Measurements from ENCODE around the gene RFX5.
A peak's percentile ranks its signal among the peaks of the same experiment; 100 is the strongest.

RFX5 gene

GRCh38 chr1:151346082-151346768 is 827 bp downstream of the RFX5 start:
- Histone ChIP-seq H2BK12ac (ENCODE audit: low read length) (peak overlapping the region; percentile 78), H3K27me3 (ENCODE audit: control insufficient read depth in 3 of 3, insufficient read depth in 3 of 3, low read depth in 1 of 3, low read length in 3 of 3) (no peaks in the 10 kb centered on the region), H3K4me3 (ENCODE audit: low read length in 2 of 2) (peak overlapping the region; percentile 62 to 74), H3K4me2 (ENCODE audit: insufficient read depth, low read length, poor library complexity, severe bottlenecking) (peak overlapping the region; percentile 59), H3K9me3 (replicated peaks in 1 of 2; ENCODE audit: control insufficient read depth in 2 of 2, insufficient read depth in 1 of 2, low read depth in 1 of 2, low read length in 2 of 2) (no peaks in the 10 kb centered on the region), H3K4me1 (ENCODE audit: control insufficient read depth in 2 of 2, insufficient read depth in 1 of 2, low read depth in 1 of 2, low read length in 2 of 2) (peaks cover 12 to 14% of the 10 kb centered on the region in 2 donors), H3K4ac (ENCODE audit: low read length) (no peak overlapping the region), H3K36me3 (replicated peaks in 1 of 2; ENCODE audit: control insufficient read depth in 2 of 2, insufficient read depth in 2 of 2, low read length in 2 of 2) (peaks cover 31 to 40% of the 10 kb centered on the region in 2 donors), H2AFZ (ENCODE audit: low read length) (peak overlapping the region; percentile 86), H2BK120ac (ENCODE audit: low read depth, low read length) (no peak overlapping the region), H2BK15ac (ENCODE audit: low read length) (no peak overlapping the region), H4K91ac (ENCODE audit: low read depth, low read length, poor library complexity) (no peak overlapping the region), H3K23ac (ENCODE audit: low read depth, low read length, poor library complexity) (no peak overlapping the region), H2BK5ac (ENCODE audit: low read length) (peak overlapping the region; percentile 46), H4K8ac (ENCODE audit: low read depth, low read length) (no peak overlapping the region), H2AK5ac (ENCODE audit: low read depth, low read length) (peak overlapping the region; percentile 76), H3K27ac (replicated peaks; ENCODE audit: low read length) (peak overlapping the region; percentile 99), H3K9ac (ENCODE audit: low read depth, low read length, poor library complexity) (peak overlapping the region; percentile 63), H3K79me1 (ENCODE audit: low read depth, low read length) (peaks cover 6% of the 10 kb centered on the region), H3K18ac (ENCODE audit: low read length) (peak overlapping the region; percentile 51), H3K14ac (ENCODE audit: low read length) (no peak overlapping the region)
- no peak for DNase-seq (ENCODE audit: low spot score)
- no CpG with 5 or more reads among the region's 7 CpGs for WGBS, 2 donors (ENCODE audit: extremely low coverage in 2 of 2, insufficient read length in 2 of 2, insufficient replicate concordance in 1 of 2)

GRCh38 chr1:151344291-151344690 is 2.8 kb downstream of the RFX5 start:
- Histone ChIP-seq H2BK12ac (ENCODE audit: low read length) (no peak overlapping the region), H3K18ac (ENCODE audit: low read length) (no peak overlapping the region), H3K14ac (ENCODE audit: low read length) (no peak overlapping the region), H2AK5ac (ENCODE audit: low read depth, low read length) (no peak overlapping the region), H3K4me3 (ENCODE audit: low read length in 2 of 2) (no peak overlapping the region), H3K4me1 (ENCODE audit: control insufficient read depth in 2 of 2, insufficient read depth in 1 of 2, low read depth in 1 of 2, low read length in 2 of 2) (peaks cover 14% of the 10 kb centered on the region in 2 donors), H3K23ac (ENCODE audit: low read depth, low read length, poor library complexity) (no peak overlapping the region), H4K8ac (ENCODE audit: low read depth, low read length) (no peak overlapping the region), H2BK120ac (ENCODE audit: low read depth, low read length) (no peak overlapping the region), H3K4ac (ENCODE audit: low read length) (no peak overlapping the region), H3K9me3 (replicated peaks in 1 of 2; ENCODE audit: control insufficient read depth in 2 of 2, insufficient read depth in 1 of 2, low read depth in 1 of 2, low read length in 2 of 2) (no peaks in the 10 kb centered on the region), H2BK5ac (ENCODE audit: low read length) (no peak overlapping the region), H3K79me1 (ENCODE audit: low read depth, low read length) (peaks cover 6% of the 10 kb centered on the region), H3K9ac (ENCODE audit: low read depth, low read length, poor library complexity) (no peak overlapping the region), H3K27ac (replicated peaks; ENCODE audit: low read length) (no peak overlapping the region), H3K36me3 (replicated peaks in 1 of 2; ENCODE audit: control insufficient read depth in 2 of 2, insufficient read depth in 2 of 2, low read length in 2 of 2) (peaks cover 31 to 45% of the 10 kb centered on the region in 2 donors), H3K27me3 (ENCODE audit: control insufficient read depth in 3 of 3, insufficient read depth in 3 of 3, low read depth in 1 of 3, low read length in 3 of 3) (no peaks in the 10 kb centered on the region), H2BK15ac (ENCODE audit: low read length) (no peak overlapping the region), H3K4me2 (ENCODE audit: insufficient read depth, low read length, poor library complexity, severe bottlenecking) (no peak overlapping the region), H4K91ac (ENCODE audit: low read depth, low read length, poor library complexity) (no peak overlapping the region), H2AFZ (ENCODE audit: low read length) (no peak overlapping the region)
- WGBS, 2 donors (ENCODE audit: extremely low coverage in 2 of 2, insufficient read length in 2 of 2, insufficient replicate concordance in 1 of 2): no CpG with 5 or more reads among the region's 6 CpGs
- no peak for DNase-seq (ENCODE audit: low spot score)

GRCh38 chr1:151343587-151343986 is 3.5 kb downstream of the RFX5 start:
- Histone ChIP-seq H3K9ac (ENCODE audit: low read depth, low read length, poor library complexity) (no peak overlapping the region), H2BK120ac (ENCODE audit: low read depth, low read length) (no peak overlapping the region), H4K91ac (ENCODE audit: low read depth, low read length, poor library complexity) (no peak overlapping the region), H2BK15ac (ENCODE audit: low read length) (no peak overlapping the region), H4K8ac (ENCODE audit: low read depth, low read length) (no peak overlapping the region), H3K4me1 (ENCODE audit: control insufficient read depth in 2 of 2, insufficient read depth in 1 of 2, low read depth in 1 of 2, low read length in 2 of 2) (peaks cover 14% of the 10 kb centered on the region in 2 donors), H3K27ac (replicated peaks; ENCODE audit: low read length) (no peak overlapping the region), H2BK12ac (ENCODE audit: low read length) (no peak overlapping the region), H2BK5ac (ENCODE audit: low read length) (no peak overlapping the region), H3K23ac (ENCODE audit: low read depth, low read length, poor library complexity) (no peak overlapping the region), H3K4ac (ENCODE audit: low read length) (no peak overlapping the region), H3K18ac (ENCODE audit: low read length) (no peak overlapping the region), H3K36me3 (replicated peaks in 1 of 2; ENCODE audit: control insufficient read depth in 2 of 2, insufficient read depth in 2 of 2, low read length in 2 of 2) (peaks cover 31 to 45% of the 10 kb centered on the region in 2 donors), H3K9me3 (replicated peaks in 1 of 2; ENCODE audit: control insufficient read depth in 2 of 2, insufficient read depth in 1 of 2, low read depth in 1 of 2, low read length in 2 of 2) (no peaks in the 10 kb centered on the region), H3K4me3 (ENCODE audit: low read length in 2 of 2) (peak overlapping the region in 1 of 2 donors; percentile 31), H3K4me2 (ENCODE audit: insufficient read depth, low read length, poor library complexity, severe bottlenecking) (no peak overlapping the region), H3K14ac (ENCODE audit: low read length) (no peak overlapping the region), H2AFZ (ENCODE audit: low read length) (no peak overlapping the region), H3K79me1 (ENCODE audit: low read depth, low read length) (peaks cover 6% of the 10 kb centered on the region), H3K27me3 (ENCODE audit: control insufficient read depth in 3 of 3, insufficient read depth in 3 of 3, low read depth in 1 of 3, low read length in 3 of 3) (no peaks in the 10 kb centered on the region), H2AK5ac (ENCODE audit: low read depth, low read length) (no peak overlapping the region)
- DNase-seq (ENCODE audit: low spot score): no peak
- no CpG with 5 or more reads among the region's 9 CpGs for WGBS, 2 donors (ENCODE audit: extremely low coverage in 2 of 2, insufficient read length in 2 of 2, insufficient replicate concordance in 1 of 2)

- no peaks in the 10 kb centered on the region for H3K27me3 ChIP-seq (ENCODE audit: control insufficient read depth in 3 of 3, insufficient read depth in 3 of 3, low read depth in 1 of 3, low read length in 3 of 3)
- H3K4me2 ChIP-seq (ENCODE audit: insufficient read depth, low read length, poor library complexity, severe bottlenecking): no peak overlapping the region
- H2AFZ ChIP-seq (ENCODE audit: low read length): no peak overlapping the region
- H3K79me1 ChIP-seq (ENCODE audit: low read depth, low read length): peaks cover 6% of the 10 kb centered on the region
- no peak overlapping the region for H4K91ac ChIP-seq (ENCODE audit: low read depth, low read length, poor library complexity)
- no peak overlapping the region for H2AK5ac ChIP-seq (ENCODE audit: low read depth, low read length)
- no CpG with 5 or more reads among the region's 6 CpGs for WGBS, 2 donors (ENCODE audit: extremely low coverage in 2 of 2, insufficient read length in 2 of 2, insufficient replicate concordance in 1 of 2)
- H3K4me3 ChIP-seq (ENCODE audit: low read length in 2 of 2): peak overlapping the region in 1 of 2 donors; percentile 35
- no peak overlapping the region for H2BK5ac ChIP-seq (ENCODE audit: low read length)
- no peak overlapping the region for H2BK12ac ChIP-seq (ENCODE audit: low read length)
- H3K9ac ChIP-seq (ENCODE audit: low read depth, low read length, poor library complexity): no peak overlapping the region
- no peaks in the 10 kb centered on the region for H3K9me3 ChIP-seq (replicated peaks in 1 of 2; ENCODE audit: control insufficient read depth in 2 of 2, insufficient read depth in 1 of 2, low read depth in 1 of 2, low read length in 2 of 2)
- H4K8ac ChIP-seq (ENCODE audit: low read depth, low read length): no peak overlapping the region
- H3K18ac ChIP-seq (ENCODE audit: low read length): no peak overlapping the region
- no peak for DNase-seq (ENCODE audit: low spot score)
- peaks cover 7 to 8% of the 10 kb centered on the region in 2 donors for H3K4me1 ChIP-seq (ENCODE audit: control insufficient read depth in 2 of 2, insufficient read depth in 1 of 2, low read depth in 1 of 2, low read length in 2 of 2)
- H3K14ac ChIP-seq (ENCODE audit: low read length): no peak overlapping the region
- H3K4ac ChIP-seq (ENCODE audit: low read length): no peak overlapping the region
- peak overlapping the region; percentile 4 for H2BK120ac ChIP-seq (ENCODE audit: low read depth, low read length)
- H3K27ac ChIP-seq (replicated peaks; ENCODE audit: low read length): no peak overlapping the region
- H3K23ac ChIP-seq (ENCODE audit: low read depth, low read length, poor library complexity): no peak overlapping the region
- H3K36me3 ChIP-seq (replicated peaks in 1 of 2; ENCODE audit: control insufficient read depth in 2 of 2, insufficient read depth in 2 of 2, low read length in 2 of 2): peaks cover 31 to 45% of the 10 kb centered on the region in 2 donors
- H2BK15ac ChIP-seq (ENCODE audit: low read length): no peak overlapping the region
Observed at GRCh38 chr1:151342569-151342968, 4.5 kb downstream of the RFX5 start.

All from neuronal stem cell (in vitro differentiated cells).